ENCODE data around the gene ERF. TPM values are rescaled to one million over a fixed set of nuclear protein-coding genes. Genes with fewer than 3 reads are reported as not detected.
A peak's percentile ranks its signal among the peaks of the same experiment; 100 is the strongest.

ERF gene
- total and polyA plus RNA-seq, 2 of the 8 experiments (the other 6 are each of a cell fraction or from before 2014, with no cell fraction given) = 43.7 to 62.7 TPM

GRCh38 chr19:42206871-42207755 lies 47.8 kb downstream of the ERF start:
- Histone ChIP-seq H3K9me3 (ENCODE audit: insufficient read depth in 2 of 2, low read depth in 1 of 2, low read length in 1 of 2) (no peaks in the 10 kb centered on the region), H4K91ac (replicated peaks; ENCODE audit: insufficient read length, low read length) (no peak overlapping the region), H4K8ac (ENCODE audit: extremely low read depth, insufficient read depth, low read length) (no peak overlapping the region), H3K23me2 (ENCODE audit: low read depth, low read length) (no peaks in the 10 kb centered on the region), H3K79me1 (ENCODE audit: low read depth, low read length) (peaks cover 16% of the 10 kb centered on the region), H2BK12ac (ENCODE audit: low read depth, low read length) (no peak overlapping the region), H3K4me3 (ENCODE audit: extremely low read depth in 1 of 4, insufficient read depth in 2 of 4, low read depth in 3 of 4, low read length in 4 of 4) (no peak overlapping the region), H3K4ac (replicated peaks; ENCODE audit: insufficient read length, low read depth, low read length) (no peak overlapping the region), H2BK20ac (ENCODE audit: low read length) (no peak overlapping the region), H3K27ac (ENCODE audit: low read depth, low read length) (peak overlapping the region; percentile 1; the same call in 1 of the 2 replicates), H3K14ac (ENCODE audit: insufficient read length) (no peak overlapping the region), H3K9ac (replicated peaks in 1 of 4; ENCODE audit: extremely low read depth in 1 of 4, low read depth in 3 of 4, low read length in 3 of 4) (no peak overlapping the region), H3K23ac (ENCODE audit: insufficient read length) (no peak overlapping the region), H3K36me3 (ENCODE audit: control insufficient read depth in 2 of 4, insufficient read depth in 4 of 4, low read length in 3 of 4) (peaks cover 6 to 60% (median 18%) of the 10 kb centered on the region in 4 experiments; a peak in 7 of 8 replicates), H2BK5ac (ENCODE audit: low read depth, low read length) (no peak overlapping the region; the same call in 1 of the 2 replicates), H3K27me3 (replicated peaks in 1 of 4; ENCODE audit: control insufficient read depth in 3 of 4, extremely low read depth in 1 of 4, insufficient read depth in 3 of 4, low read length in 3 of 4) (no peaks in the 10 kb centered on the region), H4K20me1 (replicated peaks in 1 of 2; ENCODE audit: control insufficient read depth in 1 of 2, insufficient read depth in 2 of 2, low read length in 2 of 2) (peaks cover 5 to 23% of the 10 kb centered on the region in 2 experiments), H3K4me1 (replicated peaks in 1 of 4; ENCODE audit: control insufficient read depth in 3 of 4, insufficient read depth in 4 of 4, low read length in 3 of 4) (peaks cover 0 to 10% (median 4%) of the 10 kb centered on the region in 4 experiments; a peak in 3 of 7 replicates), H2AK5ac (ENCODE audit: low read depth, low read length) (no peak overlapping the region), H3K79me2 (ENCODE audit: control insufficient read depth in 1 of 2, insufficient read depth in 2 of 2, low read length in 2 of 2) (peaks cover 3 to 37% of the 10 kb centered on the region in 2 experiments; a peak in 3 of 4 replicates), H2BK15ac (ENCODE audit: low read length) (no peak overlapping the region), H3K4me2 (ENCODE audit: insufficient read depth in 1 of 2, low read depth in 2 of 2, low read length in 2 of 2) (no peak overlapping the region), H3K18ac (ENCODE audit: extremely low read depth, low read length) (no peak overlapping the region), H2AFZ (ENCODE audit: low read length) (no peak overlapping the region), H3K56ac (replicated peaks; ENCODE audit: insufficient read length, low read depth, low read length) (no peak overlapping the region), H2BK120ac (replicated peaks; ENCODE audit: low read depth, low read length) (no peak overlapping the region), H4K5ac (ENCODE audit: insufficient read length, low read depth, low read length) (no peak overlapping the region)
- ChIA-PET CTCF (ENCODE audit: partially characterized antibody) (interaction anchor here (1.0 to 1.5 kb wide), 3 partner anchors 9 to 93 kb away, joined by 3 to 5 read pairs (median 3); no protein-coding TSS in a partner anchor), POLR2A (ENCODE audit: partially characterized antibody) (interaction anchor here (0.7 to 2.2 kb wide), 4 partner anchors 10 to 143 kb away, joined by 3 to 5 read pairs (median 4); partner anchors contain the start of genes DEDD2, GRIK5 and ZNF526)
- FAIRE-seq = no peak
- no peak for DNase-seq (ENCODE audit: low read depth in 1 of 2, low spot score in 2 of 2)
- 84% methylated on average over 14 of the region's 14 CpGs; no CpG with 5 or more reads in 1 of the 2 experiments for WGBS, 2 experiments (ENCODE audit: extremely low coverage in 1 of 2, insufficient coverage in 1 of 2, insufficient read length in 1 of 2, insufficient replicate concordance in 2 of 2, low coverage in 1 of 2, low lambda C conversion rate in 2 of 2, missing lambda C conversion rate in 1 of 2)
- no peak for TF ChIP-seq NANOG (IDR thresholded peaks at IDR 0.05; ENCODE audit: insufficient read depth, low read depth, low read length, poor library complexity, severe bottlenecking)
- TF ChIP-seq TEAD4 (IDR thresholded peaks at IDR 0.05; ENCODE audit: low read depth, low read length) = no peak
- no peak for TF ChIP-seq SAP30 (IDR thresholded peaks at IDR 0.05; ENCODE audit: insufficient read depth, insufficient replicate concordance, low read length)
- TF ChIP-seq CBX8 (IDR thresholded peaks at IDR 0.05; ENCODE audit: borderline replicate concordance, low read depth, low read length) = no peak
- TF ChIP-seq, protein P1, sequence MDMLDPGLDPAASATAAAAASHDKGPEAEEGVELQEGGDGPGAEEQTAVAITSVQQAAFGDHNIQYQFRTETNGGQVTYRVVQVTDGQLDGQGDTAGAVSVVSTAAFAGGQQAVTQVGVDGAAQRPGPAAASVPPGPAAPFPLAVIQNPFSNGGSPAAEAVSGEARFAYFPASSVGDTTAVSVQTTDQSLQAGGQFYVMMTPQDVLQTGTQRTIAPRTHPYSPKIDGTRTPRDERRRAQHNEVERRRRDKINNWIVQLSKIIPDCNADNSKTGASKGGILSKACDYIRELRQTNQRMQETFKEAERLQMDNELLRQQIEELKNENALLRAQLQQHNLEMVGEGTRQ (IDR thresholded peaks at IDR 0.05; ENCODE audit: low read length) = no peak
- TF ChIP-seq RXRA (IDR thresholded peaks at IDR 0.05; ENCODE audit: insufficient read depth, low read depth, low read length) = no peak
- TF ChIP-seq GTF2F1 (IDR thresholded peaks at IDR 0.05; ENCODE audit: borderline replicate concordance, low read depth, low read length) = no peak
- no peak for TF ChIP-seq MAFK (IDR thresholded peaks at IDR 0.05; ENCODE audit: low read depth, low read length)
